HepG2 (cell line): Measurements from ENCODE around the gene RBFOX1. TPM values are rescaled to one million over a fixed set of nuclear protein-coding genes. Genes with fewer than 3 reads are reported as not detected.

Source experiments
- ATAC-seq: fragments of 200-7000 bp; cut with Tn5 transposase; 3 replicates; pipeline ENCODE4 v1.9.1; 2020; ENCODE audit warnings: mild to moderate bottlenecking, moderate library complexity
- BruUV-seq: library from RNA; stranded (reverse); fragments of 400-500 nt; replicated peaks from 2 replicates; lab custom pipeline; 2021; lab: Mats Ljungman, UMichigan
- CTCF ChIA-PET: fragments of 300-600 bp; formaldehyde crosslinking; extraction: SDS; loops from one replicate; lab custom pipeline; 2021; ENCODE audit warnings: low total read pairs, inconsistent platforms, low intra/inter-chr PET ratio; lab: Yijun Ruan, JAX
- POLR2A ChIA-PET: fragments of 350-600 bp; sonication (Branson Sonifier 250); formaldehyde crosslinking; loops from one replicate; lab custom pipeline; 2020; ENCODE audit warnings: antibody characterized with exemption, inconsistent platforms; lab: Yijun Ruan, JAX
- DNase-seq: peaks from one replicate; pipeline ENCODE4 v3.0.0-alpha.2; 2015; ENCODE audit warnings: low spot score
- FAIRE-seq: peaks from 3 replicates; lab custom pipeline; 2011; peaks lifted over from hg19 to GRCh38; lab: Jason Lieb, UNC
- H2AFZ ChIP-seq: one replicate; pipeline ENCODE4 v1.6.1; 2011; ENCODE audit warnings: low read length, inconsistent platforms
- H3K27ac ChIP-seq: fragments of 300-600 bp; 3 replicates; pipeline ENCODE4 v1.8.0; 2011; ENCODE audit warnings: mixed run types, mild to moderate bottlenecking, mixed read lengths, low read length, inconsistent platforms; ENCODE audit not compliant: insufficient read depth; ENCODE audit errors: extremely low read length
- H3K27me3 ChIP-seq, 2 experiments: fragments of 200-600 bp in 1 of 2; 2 replicates in 1 of 2; 3 replicates in 1 of 2; pipeline versions ENCODE4 v1.6.0 to v1.8.0; 2011; ENCODE audit warnings: low read length in 2 of 2, mild to moderate bottlenecking in 2 of 2, moderate library complexity in 2 of 2, inconsistent platforms in 1 of 2; ENCODE audit not compliant: insufficient read depth in 2 of 2, control insufficient read depth in 1 of 2
- H3K36me3 ChIP-seq, 2 experiments: fragments of 200-600 bp in 1 of 2; replicated peaks in 1 of 2; 2 replicates in 1 of 2; 3 replicates in 1 of 2; pipeline versions ENCODE4 v1.5.1 to v1.8.0; 2011; ENCODE audit warnings: low read length in 2 of 2, inconsistent platforms in 1 of 2; ENCODE audit not compliant: insufficient read depth in 2 of 2, control insufficient read depth in 1 of 2
- H3K4me1 ChIP-seq: 2 replicates; pipeline ENCODE4 v1.5.1; 2012; ENCODE audit warnings: low read length, inconsistent platforms; ENCODE audit not compliant: insufficient read depth
- H3K4me2 ChIP-seq: 2 replicates; pipeline ENCODE4 v1.6.0; 2011; ENCODE audit warnings: low read depth, low read length, inconsistent platforms
- H3K4me3 ChIP-seq, 3 experiments: fragments of 200-600 bp in 1 of 3; sonication (generic), shearing (Covaris generic) in 1 of 3; replicated peaks in 1 of 3; 2 replicates each; pipeline ENCODE4 v1.5.1; 2011 to 2016; ENCODE audit warnings: low read length in 3 of 3, inconsistent platforms in 2 of 3, low read depth in 2 of 3, mild to moderate bottlenecking in 2 of 3, control low read depth in 1 of 3, mixed read lengths in 1 of 3; ENCODE audit not compliant: insufficient read depth in 1 of 3
- H3K79me2 ChIP-seq: one replicate; pipeline ENCODE4 v1.6.1; 2011; ENCODE audit warnings: low read length, inconsistent platforms; ENCODE audit not compliant: insufficient read depth
- H3K9ac ChIP-seq: 2 replicates; pipeline ENCODE4 v1.6.0; 2011; ENCODE audit warnings: mild to moderate bottlenecking, low read depth, low read length, inconsistent platforms; ENCODE audit not compliant: insufficient read depth
- H3K9me3 ChIP-seq: 2 replicates; pipeline ENCODE4 v1.5.1; 2012; ENCODE audit warnings: mild to moderate bottlenecking, low read length
- H4K20me1 ChIP-seq: 2 replicates; pipeline ENCODE4 v1.6.0; 2011; ENCODE audit warnings: inconsistent platforms, mild to moderate bottlenecking, low read length, moderate library complexity; ENCODE audit not compliant: insufficient read depth
- CBX5 ChIP-seq: sonication (generic); formaldehyde crosslinking; IDR thresholded peaks from 2 replicates; pipeline ENCODE4 v1.4.0; 2020; ENCODE audit warnings: missing genetic modification reagents, borderline replicate concordance
- CREB3 ChIP-seq: sonication (generic); formaldehyde crosslinking; IDR thresholded peaks from 2 replicates; pipeline ENCODE4 v1.5.0; 2020; ENCODE audit warnings: missing genetic modification reagents
- CREM ChIP-seq, 2 experiments: sonication (generic) in 1 of 2; formaldehyde crosslinking in 1 of 2; IDR thresholded peaks; 2 replicates each; pipeline versions ENCODE4 v1.4.0 to v1.6.1; 2016 to 2020; ENCODE audit warnings: antibody characterized with exemption in 1 of 2, mild to moderate bottlenecking in 1 of 2, missing genetic modification reagents in 1 of 2
- EED ChIP-seq: sonication (generic); formaldehyde crosslinking; IDR thresholded peaks from 2 replicates; pipeline ENCODE4 v1.5.0; 2020; ENCODE audit warnings: mild to moderate bottlenecking, missing genetic modification reagents
- FOXO1 ChIP-seq: sonication (generic); formaldehyde crosslinking; IDR thresholded peaks from 2 replicates; pipeline ENCODE4 v1.4.0; 2020; ENCODE audit warnings: missing genetic modification reagents
- HNRNPL ChIP-seq: fragments of 200-400 bp; formaldehyde crosslinking; IDR thresholded peaks from 2 replicates; pipeline ENCODE4 v1.6.1; 2017; ENCODE audit warnings: mild to moderate bottlenecking, low read depth, low read length
- KAT8 ChIP-seq: IDR thresholded peaks from 2 replicates; pipeline ENCODE4 v1.6.1; 2016; ENCODE audit warnings: missing genetic modification reagents, missing compliant biosample characterization
- MIER2 ChIP-seq: IDR thresholded peaks from 2 replicates; pipeline ENCODE4 v1.6.1; 2016; ENCODE audit warnings: missing biosample characterization, missing genetic modification reagents
- MXI1 ChIP-seq: IDR thresholded peaks from 3 replicates; pipeline ENCODE4 v1.6.1; 2012; ENCODE audit warnings: low read depth, low read length, inconsistent platforms, borderline replicate concordance
- NCOA1 ChIP-seq: sonication (generic); formaldehyde crosslinking; IDR thresholded peaks from 2 replicates; pipeline ENCODE4 v1.9.0; 2021; ENCODE audit warnings: missing genetic modification reagents
- ZNF362 ChIP-seq: sonication (generic); formaldehyde crosslinking; IDR thresholded peaks from 2 replicates; pipeline ENCODE4 v1.4.0; 2020; ENCODE audit warnings: missing genetic modification reagents, mild to moderate bottlenecking, borderline replicate concordance
- ZNF772 ChIP-seq: sonication (generic); formaldehyde crosslinking; IDR thresholded peaks from 2 replicates; pipeline ENCODE4 v1.5.0; 2020; ENCODE audit warnings: mild to moderate bottlenecking, missing genetic modification reagents
- ZNF839 ChIP-seq: sonication (generic); formaldehyde crosslinking; IDR thresholded peaks from 2 replicates; pipeline ENCODE4 v1.4.0; 2020; ENCODE audit warnings: missing genetic modification reagents, mild to moderate bottlenecking, borderline replicate concordance
- WGBS: methylation state at CpG from one replicate; pipeline ENCODE4 v1.1.6; 2017; ENCODE audit warnings: low lambda C conversion rate; 5-methylcytosine and 5-hydroxymethylcytosine counted together
- in situ Hi-C: cut with HindIII; loops from 2 replicates; pipeline ENCODE4 v1.10.0; 2017; ENCODE audit warnings: low pct_unique_long_range_greater_than_20kb; ENCODE audit not compliant: extremely low pct_ligation_motif_present
- intact Hi-C: fragments of 100-400 bp; cut with micrococcal nuclease; formaldehyde crosslinking; loops from one replicate; pipeline ENCODE4 v1.10.0; 2022; ENCODE audit not compliant: unreplicated experiment
- polyA plus RNA-seq, 8 experiments: library from polyadenylated mRNA; depleted of rRNA in 3 of 8; stranded (reverse) in 7 of 8; unstranded in 1 of 8; fragments of >200 nt; fragmentation: Illumina TruSeq in 4 of 8; extraction: Trizol in 4 of 8; gene quantifications; 2 replicates each; pipeline versions ENCODE4 v1.2.1 to v1.2.3, GENCODE V29; 2011 to 2016; ENCODE audit warnings: low read depth in 4 of 8, missing spikeins in 1 of 8, mixed read lengths in 1 of 8; ENCODE audit not compliant: insufficient read depth in 1 of 8
- total RNA-seq, 5 experiments: library from RNA; depleted of rRNA; stranded (reverse); fragments of >200 nt; fragmentation: Illumina TruSeq; extraction: Trizol; gene quantifications; 2 replicates each; pipeline ENCODE4 v1.2.3, GENCODE V29; 2016; ENCODE audit warnings: low read depth in 1 of 5
- TF ChIP-seq, protein P1 (sequence below): sonication (generic); formaldehyde crosslinking; IDR thresholded peaks from 2 replicates; pipeline ENCODE4 v1.4.0; 2020; ENCODE audit warnings: missing genetic modification reagents
- TF ChIP-seq, protein P2 (sequence below): sonication (generic); formaldehyde crosslinking; IDR thresholded peaks from 2 replicates; pipeline ENCODE4 v1.5.0; 2020; ENCODE audit warnings: missing genetic modification reagents, mild to moderate bottlenecking, borderline replicate concordance

The RBFOX1 gene
- total and polyA plus RNA-seq, 2 of the 13 experiments (the other 11 are each of a cell fraction or from before 2014, with no cell fraction given) = not detected

DNA sequence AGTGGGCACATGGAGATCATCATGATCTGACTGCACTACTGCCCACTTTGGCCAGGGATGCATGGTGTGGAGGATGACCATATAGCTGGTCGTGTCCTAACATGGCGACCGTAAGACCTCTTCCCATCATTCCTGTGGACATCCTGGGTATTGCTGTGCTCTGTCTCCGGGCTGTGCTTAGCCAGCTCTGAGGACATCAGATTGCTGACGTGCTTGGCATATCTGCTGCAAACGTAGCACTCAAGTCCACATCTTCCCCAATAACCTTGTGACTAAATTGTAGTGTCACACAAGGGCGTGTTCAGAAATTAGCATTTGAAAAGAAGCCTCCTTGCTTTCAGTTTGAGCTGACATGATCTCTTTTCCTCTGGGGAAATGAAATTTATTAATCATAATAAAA is 373.2 kb downstream of the RBFOX1 start:
- no peak for DNase-seq
- POLR2A ChIA-PET = no interaction called here
- 16% methylated on average over 7 of the region's 7 CpGs for whole genome bisulfite sequencing
- Histone ChIP-seq H4K20me1 (no peaks in the 10 kb centered on the region), H2AFZ (no peak overlapping the region), H3K27ac (no peak overlapping the region), H3K36me3 (no peaks in the 10 kb centered on the region), H3K4me1 (no peaks in the 10 kb centered on the region), H3K79me2 (no peaks in the 10 kb centered on the region), H3K4me3 (no peak overlapping the region), H3K9me3 (peaks cover 60% of the 10 kb centered on the region), H3K27me3 (no peaks in the 10 kb centered on the region), H3K9ac (no peak overlapping the region), H3K4me2 (no peak overlapping the region)
- FAIRE-seq = no peak
- in situ Hi-C loops (no loop called here), intact Hi-C loops (no loop called here)
- no TSS peak for BruUV-seq
- CTCF ChIA-PET = no interaction called here
- TF ChIP-seq ZNF362 (CRISPR knock-in tag) (no peak), EED (no peak), MIER2 (no peak), KAT8 (CRISPR knock-in tag) (no peak), MXI1 (no peak), CBX5 (no peak), FOXO1 (CRISPR knock-in tag) (no peak), ZNF839 (CRISPR knock-in tag) (no peak), ZNF772 (CRISPR knock-in tag) (no peak), CREM (IDR thresholded peaks at IDR 0.05) (no peak), CREM (CRISPR knock-in tag; IDR thresholded peaks at IDR 0.05) (no peak), HNRNPL (no peak), NCOA1 (CRISPR knock-in tag) (no peak), CREB3 (no peak)
- TF ChIP-seq, protein P1, sequence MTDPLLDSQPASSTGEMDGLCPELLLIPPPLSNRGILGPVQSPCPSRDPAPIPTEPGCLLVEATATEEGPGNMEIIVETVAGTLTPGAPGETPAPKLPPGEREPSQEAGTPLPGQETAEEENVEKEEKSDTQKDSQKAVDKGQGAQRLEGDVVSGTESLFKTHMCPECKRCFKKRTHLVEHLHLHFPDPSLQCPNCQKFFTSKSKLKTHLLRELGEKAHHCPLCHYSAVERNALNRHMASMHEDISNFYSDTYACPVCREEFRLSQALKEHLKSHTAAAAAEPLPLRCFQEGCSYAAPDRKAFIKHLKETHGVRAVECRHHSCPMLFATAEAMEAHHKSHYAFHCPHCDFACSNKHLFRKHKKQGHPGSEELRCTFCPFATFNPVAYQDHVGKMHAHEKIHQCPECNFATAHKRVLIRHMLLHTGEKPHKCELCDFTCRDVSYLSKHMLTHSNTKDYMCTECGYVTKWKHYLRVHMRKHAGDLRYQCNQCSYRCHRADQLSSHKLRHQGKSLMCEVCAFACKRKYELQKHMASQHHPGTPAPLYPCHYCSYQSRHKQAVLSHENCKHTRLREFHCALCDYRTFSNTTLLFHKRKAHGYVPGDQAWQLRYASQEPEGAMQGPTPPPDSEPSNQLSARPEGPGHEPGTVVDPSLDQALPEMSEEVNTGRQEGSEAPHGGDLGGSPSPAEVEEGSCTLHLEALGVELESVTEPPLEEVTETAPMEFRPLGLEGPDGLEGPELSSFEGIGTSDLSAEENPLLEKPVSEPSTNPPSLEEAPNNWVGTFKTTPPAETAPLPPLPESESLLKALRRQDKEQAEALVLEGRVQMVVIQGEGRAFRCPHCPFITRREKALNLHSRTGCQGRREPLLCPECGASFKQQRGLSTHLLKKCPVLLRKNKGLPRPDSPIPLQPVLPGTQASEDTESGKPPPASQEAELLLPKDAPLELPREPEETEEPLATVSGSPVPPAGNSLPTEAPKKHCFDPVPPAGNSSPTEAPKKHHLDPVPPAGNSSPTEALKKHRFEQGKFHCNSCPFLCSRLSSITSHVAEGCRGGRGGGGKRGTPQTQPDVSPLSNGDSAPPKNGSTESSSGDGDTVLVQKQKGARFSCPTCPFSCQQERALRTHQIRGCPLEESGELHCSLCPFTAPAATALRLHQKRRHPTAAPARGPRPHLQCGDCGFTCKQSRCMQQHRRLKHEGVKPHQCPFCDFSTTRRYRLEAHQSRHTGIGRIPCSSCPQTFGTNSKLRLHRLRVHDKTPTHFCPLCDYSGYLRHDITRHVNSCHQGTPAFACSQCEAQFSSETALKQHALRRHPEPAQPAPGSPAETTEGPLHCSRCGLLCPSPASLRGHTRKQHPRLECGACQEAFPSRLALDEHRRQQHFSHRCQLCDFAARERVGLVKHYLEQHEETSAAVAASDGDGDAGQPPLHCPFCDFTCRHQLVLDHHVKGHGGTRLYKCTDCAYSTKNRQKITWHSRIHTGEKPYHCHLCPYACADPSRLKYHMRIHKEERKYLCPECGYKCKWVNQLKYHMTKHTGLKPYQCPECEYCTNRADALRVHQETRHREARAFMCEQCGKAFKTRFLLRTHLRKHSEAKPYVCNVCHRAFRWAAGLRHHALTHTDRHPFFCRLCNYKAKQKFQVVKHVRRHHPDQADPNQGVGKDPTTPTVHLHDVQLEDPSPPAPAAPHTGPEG = no peak
- TF ChIP-seq, protein P2, sequence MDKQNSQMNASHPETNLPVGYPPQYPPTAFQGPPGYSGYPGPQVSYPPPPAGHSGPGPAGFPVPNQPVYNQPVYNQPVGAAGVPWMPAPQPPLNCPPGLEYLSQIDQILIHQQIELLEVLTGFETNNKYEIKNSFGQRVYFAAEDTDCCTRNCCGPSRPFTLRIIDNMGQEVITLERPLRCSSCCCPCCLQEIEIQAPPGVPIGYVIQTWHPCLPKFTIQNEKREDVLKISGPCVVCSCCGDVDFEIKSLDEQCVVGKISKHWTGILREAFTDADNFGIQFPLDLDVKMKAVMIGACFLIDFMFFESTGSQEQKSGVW (CRISPR knock-in tag) = no peak
- no peak for ATAC-seq
